Stimulated activated CD4-positive, alpha-beta T cell treated with anti-CD3 and anti-CD28 coated beads, Interleukin-15, amount 100 ng/mL, for 1 hour (primary cell): Measurements from ENCODE around the gene UNCX.

ENCODE experiments used
- DNase-seq, 2 donors: peaks; one replicate each; pipeline ENCODE4 v3.0.0-alpha.2; 2020; ENCODE audit warnings: low read depth in 1 of 2, low spot score in 1 of 2

UNCX gene

GRCh38 chr7:1231214-1232102 lies 1.2 kb upstream of the UNCX start:
- no peak for DNase-seq

- DNase-seq = no peak
These were observed 587 bp upstream of the UNCX start for GRCh38 chr7:1232103-1232466.

DNA sequence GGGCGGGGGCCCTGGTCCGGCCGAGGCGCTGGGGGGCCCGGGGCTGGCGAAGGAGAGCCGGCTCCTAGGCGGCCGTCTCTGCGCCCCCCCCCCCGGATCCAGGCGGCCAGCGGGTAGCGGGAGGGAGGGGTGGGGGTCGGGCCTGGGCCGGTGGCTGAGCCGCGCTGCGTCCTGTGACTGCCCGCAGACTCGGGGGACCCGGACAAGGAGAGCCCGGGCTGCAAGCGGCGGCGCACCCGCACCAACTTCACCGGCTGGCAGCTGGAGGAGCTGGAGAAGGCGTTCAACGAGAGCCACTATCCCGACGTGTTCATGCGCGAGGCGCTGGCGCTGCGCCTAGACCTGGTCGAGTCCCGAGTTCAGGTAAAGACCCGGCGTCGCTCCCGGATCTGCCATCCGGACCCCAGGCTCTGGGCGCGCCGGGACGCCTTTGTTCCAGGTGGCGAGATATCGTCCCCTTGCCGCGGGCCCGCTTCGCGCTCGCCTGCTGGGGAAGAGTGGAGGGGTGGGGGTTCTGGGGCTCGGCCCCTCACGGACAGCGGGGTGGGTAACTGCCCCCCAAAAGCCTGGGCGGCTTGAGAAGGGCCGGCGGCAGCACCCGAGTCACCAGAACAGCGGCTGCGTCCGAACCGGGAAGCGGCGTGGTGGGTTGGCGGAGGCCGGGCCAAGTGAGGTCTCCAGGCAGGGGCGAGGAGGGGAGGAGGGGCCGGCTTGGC lies 819 bp downstream of the UNCX start:
- DNase-seq = no peak

DNA sequence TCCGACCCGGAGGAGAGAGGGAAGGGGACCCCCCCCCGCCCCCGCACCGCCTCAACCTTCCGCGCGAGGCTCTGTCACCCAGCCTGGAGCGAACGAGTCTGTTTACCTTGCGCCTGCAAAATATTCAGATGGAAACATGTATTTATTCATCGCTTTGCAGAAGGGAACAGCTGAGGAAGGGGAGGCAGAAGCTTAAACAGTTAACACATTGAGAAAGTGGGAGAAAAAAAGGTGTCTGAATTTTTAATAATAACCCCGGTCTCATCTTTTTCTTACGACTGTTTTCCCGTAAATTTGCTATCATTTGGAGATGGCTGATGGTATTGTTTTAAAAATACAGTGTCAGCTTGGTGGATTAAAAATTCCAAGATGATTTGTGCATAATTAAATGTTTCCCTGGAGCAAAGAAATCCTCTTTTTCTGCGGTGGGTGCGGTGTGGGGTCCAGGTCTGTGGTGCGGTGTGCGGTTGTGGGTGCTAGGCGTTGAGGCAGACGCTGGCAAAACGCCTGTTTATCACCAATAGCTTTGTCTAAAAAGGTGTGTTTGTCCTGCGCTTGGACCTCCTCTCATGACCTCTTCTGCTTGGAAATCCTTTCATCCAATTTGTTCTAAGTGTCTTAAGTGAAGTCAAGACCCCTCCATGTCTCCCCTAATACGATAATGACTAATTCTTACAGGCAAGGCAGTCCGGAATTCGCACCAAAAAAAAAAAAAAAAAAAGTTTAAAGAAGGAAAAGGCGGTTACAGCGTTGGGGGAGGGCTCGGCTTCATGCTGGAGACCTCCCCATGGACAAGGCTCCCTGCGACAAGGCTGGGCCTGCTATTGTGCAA lies 1.6 kb downstream of the UNCX start:
- no peak for DNase-seq

- DNase-seq = no peak
These were observed 2.3 kb downstream of the UNCX start for GRCh38 chr7:1234881-1235500.

DNA sequence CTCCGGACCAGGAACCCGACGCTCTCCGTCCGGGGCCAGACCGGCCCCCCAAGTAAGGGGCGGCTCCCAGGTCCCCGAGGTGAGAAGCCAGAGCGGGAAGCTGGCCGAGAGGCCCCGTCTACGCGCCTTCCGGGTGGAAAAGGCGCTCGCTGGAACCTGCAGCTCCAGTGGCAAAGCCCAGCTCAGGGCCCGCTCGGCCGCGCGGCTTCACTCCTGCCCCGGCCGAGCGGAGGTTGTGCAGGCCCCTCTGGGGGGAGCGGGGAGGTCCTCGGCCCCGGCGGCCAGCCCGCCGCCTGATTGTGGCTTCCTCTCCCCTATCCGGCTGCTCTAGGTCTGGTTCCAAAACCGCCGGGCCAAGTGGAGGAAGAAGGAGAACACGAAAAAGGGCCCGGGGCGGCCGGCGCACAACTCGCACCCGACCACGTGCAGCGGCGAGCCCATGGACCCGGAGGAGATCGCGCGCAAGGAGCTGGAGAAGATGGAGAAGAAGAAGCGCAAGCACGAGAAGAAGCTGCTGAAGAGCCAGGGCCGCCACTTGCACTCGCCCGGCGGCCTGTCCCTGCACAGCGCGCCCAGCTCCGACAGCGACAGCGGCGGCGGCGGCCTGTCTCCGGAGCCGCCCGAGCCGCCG lies 2.9 kb downstream of the UNCX start:
- DNase-seq = no peak

DNA sequence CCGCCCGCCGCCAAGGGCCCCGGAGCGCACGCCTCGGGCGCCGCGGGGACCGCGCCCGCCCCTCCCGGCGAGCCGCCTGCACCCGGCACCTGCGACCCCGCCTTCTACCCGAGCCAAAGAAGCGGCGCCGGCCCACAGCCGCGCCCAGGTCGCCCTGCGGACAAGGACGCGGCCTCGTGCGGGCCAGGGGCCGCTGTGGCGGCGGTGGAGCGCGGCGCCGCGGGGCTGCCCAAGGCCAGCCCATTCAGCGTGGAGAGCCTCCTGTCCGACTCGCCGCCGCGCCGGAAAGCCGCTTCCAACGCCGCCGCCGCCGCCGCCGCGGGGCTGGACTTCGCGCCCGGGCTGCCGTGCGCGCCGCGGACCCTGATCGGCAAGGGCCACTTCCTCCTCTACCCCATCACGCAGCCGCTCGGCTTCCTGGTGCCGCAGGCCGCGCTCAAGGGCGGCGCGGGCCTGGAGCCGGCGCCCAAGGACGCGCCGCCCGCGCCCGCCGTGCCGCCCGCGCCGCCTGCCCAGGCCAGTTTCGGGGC lies 3.5 kb downstream of the UNCX start:
- no peak for DNase-seq

DNA sequence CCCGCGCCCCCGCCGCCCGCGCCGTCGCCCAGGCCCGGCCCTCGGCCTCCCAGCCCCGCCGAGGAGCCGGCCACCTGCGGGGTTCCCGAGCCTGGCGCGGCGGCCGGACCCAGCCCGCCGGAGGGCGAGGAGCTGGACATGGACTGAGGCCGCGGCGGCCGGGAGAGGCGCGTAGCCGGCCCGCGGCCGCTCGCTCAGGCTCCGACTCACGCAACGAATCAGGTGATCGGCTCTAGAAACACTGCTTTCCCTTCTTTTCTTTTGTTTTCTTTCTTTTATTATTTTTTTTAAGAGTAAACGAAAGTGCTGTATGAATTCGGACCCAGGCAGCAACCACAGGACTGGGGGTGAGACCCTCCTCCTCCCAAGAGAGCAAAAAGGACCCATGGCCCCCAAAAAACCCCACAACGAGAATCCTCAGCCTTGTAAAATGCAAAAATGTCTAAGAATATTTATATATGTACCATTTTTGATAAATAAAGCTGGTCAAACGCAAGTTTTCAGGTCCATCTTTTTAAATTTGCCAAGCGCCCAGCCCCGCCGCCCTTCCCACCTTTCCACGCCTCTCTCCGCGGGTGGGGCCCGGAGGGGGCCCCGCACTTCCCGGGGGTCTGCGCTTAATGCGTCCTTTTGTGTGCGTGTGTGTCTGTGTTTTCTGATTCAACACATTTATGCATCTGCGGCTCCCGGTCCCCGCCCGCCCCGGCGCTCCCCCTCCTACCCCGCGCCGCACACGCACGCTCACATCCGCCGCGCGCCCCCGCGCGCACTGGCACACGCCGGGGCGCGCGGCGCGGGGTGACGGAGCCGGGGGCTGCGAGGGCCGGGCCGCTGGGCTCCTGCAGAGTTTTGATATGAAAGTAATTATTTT lies 4.4 kb downstream of the UNCX start:
- DNase-seq = no peak

- no peak for DNase-seq
These were observed 5.1 kb downstream of the UNCX start for GRCh38 chr7:1237704-1238255.

- no peak for DNase-seq
These were observed 5.8 kb downstream of the UNCX start for GRCh38 chr7:1238450-1238882.

DNA sequence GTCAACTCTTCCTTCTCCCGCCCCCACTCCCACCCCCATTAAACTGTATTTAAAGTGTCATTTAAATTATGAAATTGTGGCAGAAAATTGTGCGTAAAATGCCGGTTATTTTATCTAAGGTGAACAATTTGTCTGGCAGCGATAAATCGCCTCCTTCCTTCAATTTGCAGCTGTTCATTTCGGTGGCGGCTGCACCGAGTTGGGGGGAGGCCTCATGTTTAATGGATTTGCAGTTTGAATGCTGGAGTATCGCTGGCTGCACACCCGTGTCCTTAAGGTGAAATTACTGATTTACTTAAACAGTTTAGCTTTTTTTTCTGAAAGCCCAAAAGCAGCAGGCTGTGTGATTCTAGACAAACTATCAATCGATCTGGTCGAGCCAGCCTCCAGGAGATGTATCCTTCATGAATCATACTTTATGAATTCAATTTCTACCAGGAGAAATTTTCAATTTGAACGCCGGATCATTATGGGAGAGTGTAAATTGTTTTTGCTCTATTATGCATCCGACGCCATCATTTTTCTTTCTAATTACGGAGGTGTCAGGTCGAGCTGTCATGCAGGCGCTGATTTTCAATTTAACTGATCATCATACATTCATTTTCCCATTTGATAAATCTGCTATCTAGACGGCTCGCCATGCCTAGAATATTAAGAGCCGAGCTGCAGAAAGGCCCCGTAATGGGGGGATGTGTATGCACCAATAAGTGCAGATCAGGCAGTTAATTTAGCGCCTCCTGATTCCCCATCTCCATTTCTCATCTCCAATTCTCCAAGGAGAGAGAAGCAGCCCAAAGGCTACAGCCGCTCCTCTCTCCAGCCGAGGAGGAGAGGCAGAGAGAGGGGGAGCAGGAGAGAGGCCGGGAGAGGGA lies 6.5 kb downstream of the UNCX start:
- DNase-seq = no peak

DNA sequence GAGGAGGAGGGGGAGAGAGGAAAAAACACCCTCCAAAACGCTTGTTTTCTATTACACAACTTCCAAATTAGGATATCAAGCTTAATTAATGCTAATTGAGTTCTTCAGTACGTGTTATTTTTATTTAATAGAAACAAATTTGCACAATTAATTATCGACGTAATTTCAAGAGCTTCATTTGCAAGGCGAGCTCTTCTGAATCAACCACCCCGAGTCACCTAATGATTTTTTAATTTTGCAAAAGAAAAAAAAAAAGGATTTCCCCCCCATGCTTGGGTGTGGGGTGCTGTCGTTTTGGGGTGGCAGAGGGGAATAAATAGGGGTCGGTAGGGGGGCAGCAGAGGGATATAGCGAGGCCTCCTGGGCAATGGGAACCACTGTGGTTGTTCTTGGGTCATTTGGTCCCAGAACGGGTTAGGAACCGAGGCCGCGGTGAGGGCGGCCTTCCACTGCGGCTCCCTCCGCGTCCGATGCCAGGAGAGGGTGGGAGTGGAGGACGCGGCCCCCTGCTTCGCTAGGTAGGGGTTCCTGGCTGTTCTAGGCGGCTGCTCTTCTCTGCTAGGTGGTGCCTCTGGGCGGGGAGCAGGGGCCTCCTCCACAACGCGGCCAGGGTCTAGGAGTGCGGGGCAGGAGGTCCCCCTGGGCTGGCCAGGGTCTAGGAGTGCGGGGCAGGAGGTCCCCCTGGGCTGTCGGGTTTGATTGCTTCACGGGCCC lies 7.3 kb downstream of the UNCX start:
- no peak for DNase-seq

- no peak for DNase-seq
These were observed 8.0 kb downstream of the UNCX start for GRCh38 chr7:1240517-1241257.

DNA sequence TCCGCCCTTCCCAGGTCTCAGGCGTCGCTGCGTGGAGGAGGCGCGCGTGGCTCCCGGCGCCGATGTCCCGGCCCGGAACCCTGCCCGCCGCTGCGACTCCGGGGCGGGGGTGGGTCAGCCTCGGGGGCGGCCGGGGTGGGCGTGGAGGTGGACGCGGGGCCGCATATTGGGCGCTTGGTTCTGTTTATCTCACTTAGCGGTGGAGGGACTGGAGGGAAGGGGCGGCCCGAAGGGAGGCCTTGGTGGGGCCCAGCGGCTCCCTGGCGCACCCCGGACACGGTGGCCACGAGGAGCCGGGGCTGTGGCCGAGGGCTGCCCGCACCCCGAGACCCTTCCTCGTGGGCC lies 8.6 kb downstream of the UNCX start:
- DNase-seq = no peak

DNA sequence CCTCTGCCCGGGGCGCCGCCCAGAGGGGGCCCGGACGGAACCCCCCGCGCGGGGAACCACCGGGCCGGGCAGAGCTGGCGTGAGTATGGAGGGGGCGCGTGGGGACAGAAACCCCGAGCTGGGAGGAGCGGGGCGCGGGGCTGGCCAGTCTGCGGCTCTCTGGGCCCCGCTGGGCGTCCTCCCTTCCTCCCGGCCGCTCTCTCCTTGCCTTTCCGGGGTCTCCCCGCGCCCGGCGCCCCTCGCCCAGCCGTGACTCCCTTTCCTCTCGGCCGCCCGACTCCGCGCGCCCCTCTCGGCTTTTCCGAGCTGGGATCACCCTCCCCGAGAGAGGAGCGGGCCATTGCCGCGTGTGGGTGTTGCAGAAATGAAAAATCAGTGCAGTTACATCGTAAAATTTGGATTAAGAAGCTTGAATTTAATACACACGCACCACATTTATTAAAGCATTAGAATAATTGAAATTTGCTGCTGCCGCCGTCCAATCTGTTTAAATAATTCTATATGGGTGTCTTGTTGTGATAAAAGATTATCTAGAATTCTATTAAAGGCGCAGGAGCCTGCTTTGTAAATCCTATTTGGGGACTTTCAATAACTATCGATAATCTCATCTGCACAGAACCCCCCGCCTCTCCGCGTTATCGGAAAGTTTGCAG lies 9.1 kb downstream of the UNCX start:
- DNase-seq = no peak

DNA sequence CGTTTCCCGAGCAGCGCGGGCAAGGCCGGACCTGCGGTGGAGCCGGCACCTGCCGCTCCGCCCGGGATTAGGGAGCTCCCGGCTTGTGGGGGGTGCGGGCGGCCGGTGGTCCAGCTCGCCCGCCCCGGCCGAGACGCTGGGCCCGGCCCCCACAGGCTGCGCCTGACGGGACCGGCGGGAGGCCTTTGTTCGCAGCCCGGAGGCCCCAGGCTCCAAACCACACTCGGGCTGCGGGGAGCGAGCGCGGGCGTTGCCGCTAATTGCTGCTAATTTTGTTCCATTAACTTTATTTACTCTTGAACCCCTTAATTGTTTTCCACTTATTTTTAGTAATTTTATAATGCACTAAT lies 9.6 kb downstream of the UNCX start:
- DNase-seq = no peak
